ENCODE measurements around the gene SEC31B.

The SEC31B gene

GRCh38 chr10:100565206-100565985 lies 45.7 kb upstream of the SEC31B start:
- no peak for TF ChIP-seq CTCF (IDR thresholded peaks at IDR 0.05; ENCODE audit: low read length, missing control alignments)
- no peak overlapping the region for H3K4me3 ChIP-seq (replicated peaks; ENCODE audit: low read depth, low read length)
- no peak for DNase-seq (ENCODE audit: low read depth)

- DNase-seq (ENCODE audit: low read depth), result peak; percentile 75
- no peak overlapping the region for H3K4me3 ChIP-seq (replicated peaks; ENCODE audit: low read depth, low read length)
- TF ChIP-seq CTCF (IDR thresholded peaks at IDR 0.05; ENCODE audit: low read length, missing control alignments), result peak; percentile 82
These were observed 42.5 kb upstream of the SEC31B start for GRCh38 chr10:100562008-100562672.

DNA sequence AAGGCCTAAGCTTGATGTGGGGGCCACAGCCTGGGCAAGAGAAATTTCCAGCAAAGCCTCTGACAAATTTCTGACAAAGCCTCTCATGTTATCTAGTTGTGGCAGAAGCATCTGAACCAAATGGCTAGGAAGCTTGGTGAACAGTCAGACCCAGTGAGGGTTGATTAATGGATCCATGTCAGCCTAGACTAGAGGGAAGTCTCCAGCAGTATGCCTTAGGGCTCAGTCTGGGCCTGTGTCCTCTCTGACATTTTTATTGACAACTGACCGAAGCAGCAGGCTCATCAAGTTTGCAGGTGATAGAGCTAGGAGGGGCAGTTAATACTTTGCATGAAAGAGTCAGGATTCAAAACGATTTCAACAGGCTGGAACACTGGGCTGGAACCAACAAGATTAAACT lies 41.3 kb upstream of the SEC31B start:
- H3K4me3 ChIP-seq (replicated peaks; ENCODE audit: low read depth, low read length), result no peak overlapping the region
- no peak for TF ChIP-seq CTCF (IDR thresholded peaks at IDR 0.05; ENCODE audit: low read length, missing control alignments)
- no peak for DNase-seq (ENCODE audit: low read depth)

GRCh38 chr10:100560248-100560647 lies 40.6 kb upstream of the SEC31B start:
- TF ChIP-seq CTCF (IDR thresholded peaks at IDR 0.05; ENCODE audit: low read length, missing control alignments), result no peak
- DNase-seq (ENCODE audit: low read depth), result no peak
- H3K4me3 ChIP-seq (replicated peaks; ENCODE audit: low read depth, low read length), result no peak overlapping the region

GRCh38 chr10:100554902-100555301 lies 35.2 kb upstream of the SEC31B start:
- H3K4me3 ChIP-seq (replicated peaks; ENCODE audit: low read depth, low read length), result no peak overlapping the region
- no peak for DNase-seq (ENCODE audit: low read depth)
- TF ChIP-seq CTCF (IDR thresholded peaks at IDR 0.05; ENCODE audit: low read length, missing control alignments), result no peak

GRCh38 chr10:100553929-100554328 lies 34.3 kb upstream of the SEC31B start:
- no peak overlapping the region for H3K4me3 ChIP-seq (replicated peaks; ENCODE audit: low read depth, low read length)
- no peak for TF ChIP-seq CTCF (IDR thresholded peaks at IDR 0.05; ENCODE audit: low read length, missing control alignments)
- no peak for DNase-seq (ENCODE audit: low read depth)

Data from fibroblast of pulmonary artery (primary cell).